Activated CD8-positive, alpha-beta memory T cell treated with anti-CD3 and anti-CD28 coated beads for 4 hours (primary cell): ENCODE measurements around the gene AKAP6.

Experiments
- DNase-seq, 2 donors: peaks; one replicate each; pipeline ENCODE4 v3.0.0-alpha.2; 2020; ENCODE audit warnings: low read depth in 2 of 2

AKAP6 gene

GRCh38 chr14:32477396-32477795, 148.3 kb downstream of the AKAP6 start:
- DNase-seq, result no peak

GRCh38 chr14:32478050-32478449, 149.0 kb downstream of the AKAP6 start:
- DNase-seq, result no peak

GRCh38 chr14:32480337-32480736, 151.2 kb downstream of the AKAP6 start:
- DNase-seq, result no peak

GRCh38 chr14:32481707-32482106, 152.6 kb downstream of the AKAP6 start:
- DNase-seq, result no peak

- no peak for DNase-seq
Measured at GRCh38 chr14:32491416-32492016, 162.4 kb downstream of the AKAP6 start.

- DNase-seq, result no peak
Measured at GRCh38 chr14:32492457-32492856, 163.4 kb downstream of the AKAP6 start.

- no peak for DNase-seq
Measured at GRCh38 chr14:32494609-32495434, 165.7 kb downstream of the AKAP6 start.

GRCh38 chr14:32495435-32495734, 166.3 kb downstream of the AKAP6 start:
- DNase-seq, result no peak

GRCh38 chr14:32497248-32497647, 168.2 kb downstream of the AKAP6 start:
- DNase-seq, result no peak

- no peak for DNase-seq
Measured at GRCh38 chr14:32507029-32507984, 178.2 kb downstream of the AKAP6 start.

- DNase-seq, result no peak
Measured at GRCh38 chr14:32508281-32508680, 179.2 kb downstream of the AKAP6 start.

- no peak for DNase-seq
Measured at GRCh38 chr14:32509632-32510187, 180.6 kb downstream of the AKAP6 start.

GRCh38 chr14:32510815-32511214, 181.7 kb downstream of the AKAP6 start:
- DNase-seq, result no peak

GRCh38 chr14:32512348-32512747, 183.2 kb downstream of the AKAP6 start:
- DNase-seq, result no peak

- DNase-seq, result no peak
Measured at GRCh38 chr14:32512813-32513212, 183.7 kb downstream of the AKAP6 start.

- no peak for DNase-seq
Measured at GRCh38 chr14:32513571-32514009, 184.5 kb downstream of the AKAP6 start.

- no peak for DNase-seq
Measured at GRCh38 chr14:32514236-32514635, 185.1 kb downstream of the AKAP6 start.

GRCh38 chr14:32514681-32515080, 185.6 kb downstream of the AKAP6 start:
- DNase-seq, result no peak

- DNase-seq, result no peak
Measured at GRCh38 chr14:32524609-32525375, 195.7 kb downstream of the AKAP6 start.

- DNase-seq, result no peak
Measured at GRCh38 chr14:32525591-32525990, 196.5 kb downstream of the AKAP6 start.

- DNase-seq, result no peak
Measured at GRCh38 chr14:32530800-32531199, 201.7 kb downstream of the AKAP6 start.
